Stimulated activated CD8-positive, alpha-beta memory T cell treated with anti-CD3 and anti-CD28 coated beads, Interleukin-12 subunit alpha, Interleukin-12 subunit beta, amount 100 ng/mL, for 24 hours (primary cell): Measurements from ENCODE around the gene RRP12.

Experiments
- DNase-seq: peaks from one replicate; pipeline ENCODE4 v3.0.0-alpha.2; 2020; ENCODE audit errors: extremely low read depth

The RRP12 gene

GRCh38 chr10:97314671-97315070, 86.5 kb downstream of the RRP12 start:
- DNase-seq = no peak

GRCh38 chr10:97312897-97313296, 88.2 kb downstream of the RRP12 start:
- DNase-seq = no peak

GRCh38 chr10:97311111-97311626, 90.0 kb downstream of the RRP12 start:
- no peak for DNase-seq

GRCh38 chr10:97307866-97308780, 93.0 kb downstream of the RRP12 start:
- DNase-seq = no peak

GRCh38 chr10:97307441-97307840, 93.7 kb downstream of the RRP12 start:
- no peak for DNase-seq
